Stimulated activated CD4-positive, alpha-beta T cell treated with anti-CD3 and anti-CD28 coated beads, Interleukin-2, amount 100 ng/mL, for 48 hours (primary cell): Measurements from ENCODE around the gene C19orf73.
A peak's percentile ranks its signal among the peaks of the same experiment; 100 is the strongest.
"Not testable (repeated sequence)": the region's sequence is repeated elsewhere in the genome, so short reads cannot be mapped to it uniquely, and the experiment has no call there.

Experiments
- DNase-seq, 2 donors: peaks; one replicate each; pipeline ENCODE4 v3.0.0-alpha.2; 2020

Gene C19orf73

GRCh38 chr19:49148784-49149651 lies 30.1 kb upstream of the C19orf73 start:
- peak; percentile 78 to 80 for DNase-seq

- DNase-seq, result no peak
Measured at GRCh38 chr19:49148044-49148682, 29.2 kb upstream of the C19orf73 start.

GRCh38 chr19:49146408-49146770 lies 27.4 kb upstream of the C19orf73 start:
- DNase-seq, result not testable (repeated sequence)

GRCh38 chr19:49145573-49146407 lies 26.8 kb upstream of the C19orf73 start:
- DNase-seq, result peak; percentile 85 to 88

GRCh38 chr19:49142866-49143335 lies 24.0 kb upstream of the C19orf73 start:
- DNase-seq, result peak; percentile 61 to 65

GRCh38 chr19:49141352-49141751 lies 22.4 kb upstream of the C19orf73 start:
- DNase-seq, result no peak

GRCh38 chr19:49140951-49141350 lies 22.0 kb upstream of the C19orf73 start:
- no peak for DNase-seq

- no peak for DNase-seq
Measured at GRCh38 chr19:49136771-49137171, 17.8 kb upstream of the C19orf73 start.

GRCh38 chr19:49135686-49136085 lies 16.7 kb upstream of the C19orf73 start:
- DNase-seq, result no peak

- DNase-seq, result peak; percentile 48 to 62
Measured at GRCh38 chr19:49133621-49134454, 14.9 kb upstream of the C19orf73 start.

GRCh38 chr19:49132974-49133609 lies 14.1 kb upstream of the C19orf73 start:
- DNase-seq, result no peak

GRCh38 chr19:49130325-49130724 lies 11.4 kb upstream of the C19orf73 start:
- DNase-seq, result no peak

GRCh38 chr19:49129238-49129583 lies 10.3 kb upstream of the C19orf73 start:
- no peak for DNase-seq

- DNase-seq, result no peak
Measured at GRCh38 chr19:49128545-49129237, 9.7 kb upstream of the C19orf73 start.

GRCh38 chr19:49127674-49128544 lies 9.0 kb upstream of the C19orf73 start:
- peak; percentile 94 for DNase-seq

GRCh38 chr19:49127225-49127624 lies 8.3 kb upstream of the C19orf73 start:
- DNase-seq, result not testable (repeated sequence)

GRCh38 chr19:49126575-49126974 lies 7.6 kb upstream of the C19orf73 start:
- no peak for DNase-seq

- DNase-seq, result no peak
Measured at GRCh38 chr19:49125025-49125731, 6.2 kb upstream of the C19orf73 start.

GRCh38 chr19:49123285-49123684 lies 4.3 kb upstream of the C19orf73 start:
- not testable (repeated sequence) for DNase-seq
